Progenitor cell of endocrine pancreas (in vitro differentiated cells): ENCODE results near the gene BRSK1. TPM values are rescaled to one million over a fixed set of nuclear protein-coding genes. Genes with fewer than 3 reads are reported as not detected.

Experiments
- DNase-seq: peaks from one replicate; pipeline ENCODE4 v3.0.0; 2021; ENCODE audit warnings: low spot score; ENCODE audit not compliant: unreplicated experiment
- H3K27ac Mint-ChIP-seq: 2 replicates; pipeline ENCODE4 v1.8.0; 2021; ENCODE audit warnings: mild to moderate bottlenecking, moderate library complexity, mixed read lengths
- H3K27me3 Mint-ChIP-seq: 2 replicates; pipeline ENCODE4 v1.8.0; 2021; ENCODE audit warnings: mixed read lengths
- H3K36me3 Mint-ChIP-seq: 2 replicates; pipeline ENCODE4 v1.8.0; 2022; ENCODE audit warnings: mixed read lengths; ENCODE audit not compliant: insufficient read depth
- H3K4me1 Mint-ChIP-seq: 2 replicates; pipeline ENCODE4 v1.8.0; 2021; ENCODE audit warnings: low read depth, mixed read lengths
- H3K4me3 Mint-ChIP-seq: 2 replicates; pipeline ENCODE4 v1.8.0; 2021; ENCODE audit warnings: low read depth, mild to moderate bottlenecking, moderate library complexity, mixed read lengths
- H3K9me3 Mint-ChIP-seq: 2 replicates; pipeline ENCODE4 v1.8.0; 2021; ENCODE audit warnings: low read depth, mixed read lengths
- total RNA-seq: library from RNA; stranded (reverse); gene quantifications from 2 replicates; pipeline ENCODE4 v1.2.1, GENCODE V29; 2021
- TF ChIP-seq, protein P1 (sequence below): fragments of 200-600 bp; sonication (generic); IDR thresholded peaks from one replicate; pipeline ENCODE4 v1.5.0; 2021; ENCODE audit warnings: antibody characterized with exemption, mild to moderate bottlenecking; ENCODE audit not compliant: unreplicated experiment

The BRSK1 gene
- total RNA-seq, 1 donor from 2014 or later = 68.7 TPM

DNA sequence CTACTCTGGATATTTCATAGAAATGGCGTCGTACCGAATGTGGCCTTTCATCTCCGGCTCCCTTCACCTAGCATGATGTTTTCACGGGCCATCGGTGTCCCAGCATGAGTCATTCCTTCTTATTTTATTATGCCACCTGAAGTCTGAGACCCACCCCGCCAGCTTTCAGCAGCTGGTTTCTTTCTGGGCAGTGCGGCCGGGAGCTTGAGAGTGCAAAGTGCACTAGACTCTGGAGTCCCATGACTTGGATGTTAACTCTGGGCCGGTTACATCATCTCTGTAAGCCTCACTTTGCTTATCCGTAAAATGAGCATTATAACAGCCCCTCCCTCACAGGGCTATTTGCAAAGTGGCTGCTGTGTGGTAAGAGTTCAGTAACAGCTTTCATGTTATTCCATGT, 50.1 kb downstream of the BRSK1 start:
- no peak for DNase-seq

DNA sequence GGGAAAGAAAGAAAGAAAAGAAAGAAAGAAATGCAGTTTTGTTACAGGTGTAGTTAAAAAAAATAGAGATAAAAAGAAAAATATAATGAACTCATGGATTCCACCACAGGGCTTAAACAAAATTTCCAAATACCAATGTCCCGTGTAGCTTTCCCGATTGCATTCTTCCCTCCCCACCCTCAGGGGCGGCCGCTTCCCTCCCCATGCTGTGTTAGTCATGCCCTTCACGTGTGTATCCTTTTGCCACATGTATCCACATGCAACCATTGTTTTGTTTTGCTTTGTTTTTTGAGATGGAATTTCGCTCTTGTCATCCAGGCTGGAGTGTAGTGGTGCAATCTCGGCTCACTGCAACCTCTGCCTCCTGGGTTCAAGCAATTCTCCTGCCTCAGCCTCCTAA, 52.3 kb downstream of the BRSK1 start:
- Mint-ChIP-seq H3K36me3 (no peaks in the 10 kb centered on the region), H3K4me1 (peaks cover 6% of the 10 kb centered on the region), H3K27ac (no peak overlapping the region), H3K9me3 (no peaks in the 10 kb centered on the region), H3K4me3 (no peak overlapping the region), H3K27me3 (peaks cover 7% of the 10 kb centered on the region)
- DNase-seq = no peak
- TF ChIP-seq, protein P1, sequence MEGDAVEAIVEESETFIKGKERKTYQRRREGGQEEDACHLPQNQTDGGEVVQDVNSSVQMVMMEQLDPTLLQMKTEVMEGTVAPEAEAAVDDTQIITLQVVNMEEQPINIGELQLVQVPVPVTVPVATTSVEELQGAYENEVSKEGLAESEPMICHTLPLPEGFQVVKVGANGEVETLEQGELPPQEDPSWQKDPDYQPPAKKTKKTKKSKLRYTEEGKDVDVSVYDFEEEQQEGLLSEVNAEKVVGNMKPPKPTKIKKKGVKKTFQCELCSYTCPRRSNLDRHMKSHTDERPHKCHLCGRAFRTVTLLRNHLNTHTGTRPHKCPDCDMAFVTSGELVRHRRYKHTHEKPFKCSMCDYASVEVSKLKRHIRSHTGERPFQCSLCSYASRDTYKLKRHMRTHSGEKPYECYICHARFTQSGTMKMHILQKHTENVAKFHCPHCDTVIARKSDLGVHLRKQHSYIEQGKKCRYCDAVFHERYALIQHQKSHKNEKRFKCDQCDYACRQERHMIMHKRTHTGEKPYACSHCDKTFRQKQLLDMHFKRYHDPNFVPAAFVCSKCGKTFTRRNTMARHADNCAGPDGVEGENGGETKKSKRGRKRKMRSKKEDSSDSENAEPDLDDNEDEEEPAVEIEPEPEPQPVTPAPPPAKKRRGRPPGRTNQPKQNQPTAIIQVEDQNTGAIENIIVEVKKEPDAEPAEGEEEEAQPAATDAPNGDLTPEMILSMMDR = no peak

More for the DNA sequence above, 50.1 kb downstream of the BRSK1 start:
- Mint-ChIP-seq H3K36me3 (no peaks in the 10 kb centered on the region), H3K27me3 (peaks cover 7% of the 10 kb centered on the region), H3K27ac (peak overlapping the region; percentile 25), H3K4me3 (no peak overlapping the region), H3K9me3 (no peaks in the 10 kb centered on the region), H3K4me1 (peaks cover 5% of the 10 kb centered on the region)
- TF ChIP-seq, protein P1 = no peak

DNA sequence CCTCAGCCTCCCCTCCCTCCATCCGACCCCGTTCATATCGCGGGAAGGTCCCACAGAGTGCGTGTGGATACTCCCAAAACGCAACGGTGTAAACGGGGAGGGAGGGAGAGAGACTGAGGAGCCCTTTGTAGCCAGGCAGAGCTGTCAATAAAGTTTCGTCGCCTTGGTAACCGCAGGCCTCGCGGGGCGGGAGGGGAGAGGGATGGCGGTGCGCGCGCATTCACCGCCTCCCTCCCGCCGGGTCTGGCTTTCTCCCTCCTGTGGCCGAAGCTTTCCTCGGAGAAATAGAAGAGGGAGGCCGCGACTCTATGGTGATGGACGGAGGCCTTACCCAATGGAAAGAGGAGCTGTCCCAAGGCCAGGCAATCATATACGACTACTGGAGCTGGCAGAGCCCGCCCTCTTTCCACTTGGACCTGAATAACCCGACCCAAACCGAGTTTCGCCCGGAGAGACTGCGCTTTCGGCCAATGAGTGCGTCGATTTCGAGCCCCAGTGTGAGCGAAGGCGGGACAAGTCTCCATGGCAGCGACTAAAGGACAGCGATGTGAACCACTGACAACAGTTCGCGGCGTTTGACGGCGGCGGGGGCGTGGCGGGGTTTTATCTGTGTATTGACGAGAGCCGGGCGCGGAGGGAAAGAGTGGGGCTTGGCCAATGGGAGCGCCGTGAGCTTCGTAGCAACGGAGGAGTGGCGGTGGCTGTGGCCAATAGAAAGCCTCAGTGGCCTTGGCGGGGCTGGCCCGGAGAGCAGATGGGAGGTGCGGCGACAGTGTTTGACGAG, 55.5 kb downstream of the BRSK1 start, which contains the start of gene KMT5C:
Gene KMT5C (plus strand): TSS at position 772 of the 784 bp plus-strand sequence. CDS start 2,061 bp downstream, outside the sequence.
- Mint-ChIP-seq H3K27ac (peak within 1 kb of the TSS; percentile 100), H3K27me3 (peaks cover 3% of the 10 kb centered on the region), H3K4me3 (peak within 1 kb of the TSS; percentile 96), H3K36me3 (peaks cover 2% of the 10 kb centered on the region), H3K4me1 (peaks cover 12% of the 10 kb centered on the region), H3K9me3 (no peaks in the 10 kb centered on the region)
- TF ChIP-seq, protein P1 = no peak
- DNase-seq = peak; percentile 100

DNA sequence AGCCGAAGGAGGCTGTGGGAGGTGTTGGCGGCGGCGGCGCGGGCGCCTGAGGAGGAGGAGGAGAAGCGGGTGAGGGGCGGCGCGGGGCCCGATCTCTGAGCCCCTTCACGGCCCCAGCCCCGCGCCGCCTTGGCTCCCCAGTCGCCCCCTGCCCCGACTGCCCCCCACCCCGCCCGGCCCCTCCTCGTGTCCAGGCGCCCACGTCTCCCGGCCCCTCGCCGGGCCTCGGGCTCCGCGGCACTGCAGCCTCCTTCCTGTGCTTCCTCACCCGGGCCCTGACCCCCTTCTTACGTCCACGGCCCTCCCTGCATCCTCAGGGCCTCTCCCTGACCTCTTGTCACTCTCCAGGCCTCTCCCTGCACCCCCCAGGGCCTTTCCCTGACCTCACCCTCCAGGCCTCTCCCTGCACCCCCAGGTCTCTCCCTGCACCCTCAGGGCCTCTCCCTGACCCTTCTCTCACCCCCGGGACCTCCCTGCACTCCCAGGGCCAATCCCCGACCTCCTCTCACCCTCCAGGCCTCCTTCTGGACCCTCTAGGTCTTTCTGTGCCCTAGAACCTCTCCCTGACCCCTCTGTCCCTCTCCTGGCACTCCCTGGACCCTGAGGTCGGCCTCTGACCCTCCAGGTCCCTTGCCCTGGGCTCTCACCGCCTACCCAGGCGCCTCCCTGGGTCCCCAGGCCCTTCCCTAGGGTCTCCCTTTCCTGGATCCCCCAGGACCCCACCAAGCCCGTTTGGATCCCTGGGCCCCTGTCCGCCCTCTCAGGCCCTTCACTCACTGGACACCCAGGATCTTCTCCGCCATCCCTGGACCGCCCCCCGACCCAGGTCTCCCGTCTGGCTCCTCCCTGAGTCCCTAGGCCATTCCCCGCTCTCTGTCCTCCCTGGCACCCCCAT, 56.3 kb downstream of the BRSK1 start:
- DNase-seq = peak; percentile 29
- H3K36me3 Mint-ChIP-seq = peaks cover 4% of the 10 kb centered on the region
- H3K27ac Mint-ChIP-seq = peak overlapping the region; percentile 100
- peak overlapping the region; percentile 96 for H3K4me3 Mint-ChIP-seq
- peaks cover 12% of the 10 kb centered on the region for H3K4me1 Mint-ChIP-seq
- TF ChIP-seq, protein P1 = no peak
- H3K27me3 Mint-ChIP-seq = peaks cover 3% of the 10 kb centered on the region
- H3K9me3 Mint-ChIP-seq = no peaks in the 10 kb centered on the region

DNA sequence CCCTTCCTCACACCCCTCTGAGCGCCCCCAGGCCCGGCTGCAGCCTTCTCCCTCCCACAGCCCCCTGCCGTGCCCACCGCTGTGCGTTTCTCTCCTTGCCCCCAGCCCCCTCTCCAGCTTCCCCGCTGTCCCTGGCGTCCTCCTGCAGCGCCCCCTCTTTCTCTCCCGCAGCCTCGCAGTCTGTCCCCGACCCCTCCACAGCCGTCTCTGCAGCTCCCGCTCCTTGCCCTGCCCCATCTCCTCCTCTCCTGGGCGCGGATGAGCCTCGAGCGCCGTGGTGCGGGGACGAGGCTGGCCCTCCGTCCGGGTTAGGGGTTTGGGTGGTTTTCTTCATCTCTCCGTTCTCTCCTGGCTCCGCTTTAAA, 57.0 kb downstream of the BRSK1 start:
- Mint-ChIP-seq H3K9me3 (no peaks in the 10 kb centered on the region), H3K4me1 (peaks cover 12% of the 10 kb centered on the region), H3K27ac (peak overlapping the region; percentile 96), H3K36me3 (peaks cover 7% of the 10 kb centered on the region), H3K27me3 (peaks cover 3% of the 10 kb centered on the region), H3K4me3 (peak overlapping the region; percentile 96)
- peak; percentile 35 for DNase-seq
- TF ChIP-seq, protein P1 = peak; percentile 17
